Kidney epithelial cell (primary cell): Measurements from ENCODE around the gene YKT6. TPM values are rescaled to one million over a fixed set of nuclear protein-coding genes. Genes with fewer than 3 reads are reported as not detected.
"Not testable (repeated sequence)": the region's sequence is repeated elsewhere in the genome, so short reads cannot be mapped to it uniquely, and the experiment has no call there.

Experiments used
- DNase-seq: peaks from one replicate; pipeline ENCODE4 v3.0.0-alpha.2; 2010; ENCODE audit warnings: low read depth
- H3K27me3 ChIP-seq: 2 replicates; pipeline ENCODE4 v1.6.0; 2011; ENCODE audit warnings: low read length; ENCODE audit not compliant: control insufficient read depth, insufficient read depth
- H3K36me3 ChIP-seq: 2 replicates; pipeline ENCODE4 v1.5.1; 2011; ENCODE audit warnings: low read length; ENCODE audit not compliant: control insufficient read depth, insufficient read depth
- H3K4me3 ChIP-seq: 2 replicates; pipeline ENCODE4 v1.5.1; 2011; ENCODE audit warnings: low read depth, mild to moderate bottlenecking, control low read depth, low read length
- total RNA-seq: library from RNA; depleted of rRNA; stranded (reverse); fragments of >200 nt; gene quantifications from 2 replicates; pipeline ENCODE4 v1.2.3, GENCODE V29; 2015
- TF ChIP-seq, protein P1 (sequence below): IDR thresholded peaks from 2 replicates; pipeline ENCODE4 v1.5.1; 2011; ENCODE audit warnings: mild to moderate bottlenecking, moderate library complexity, low read length, control low read depth, inconsistent platforms; ENCODE audit not compliant: insufficient read depth, poor library complexity, severe bottlenecking

Gene YKT6
- total RNA-seq, 1 donor from 2014 or later, result 124 TPM

DNA sequence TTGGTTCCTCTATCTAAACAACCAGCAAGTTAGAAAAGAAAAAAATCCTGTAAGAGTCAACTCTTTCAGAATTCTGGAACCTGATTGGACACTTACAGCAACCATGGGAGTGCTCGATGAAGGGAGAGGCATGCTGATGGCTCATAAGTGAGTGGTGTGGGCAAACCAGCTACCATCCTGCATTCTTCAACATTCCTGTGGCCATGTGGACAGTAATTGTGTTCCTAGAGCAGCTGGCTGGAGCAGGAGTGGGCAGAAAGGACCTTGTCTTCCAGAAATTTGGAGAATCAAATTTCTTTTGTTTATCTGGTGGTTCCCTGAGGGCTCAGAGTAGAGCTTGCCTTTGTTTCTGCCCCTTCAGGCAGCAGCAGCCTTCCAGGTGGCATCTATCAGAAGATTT lies 37.2 kb upstream of the YKT6 start:
- peak; percentile 90 for DNase-seq
- Histone ChIP-seq H3K27me3 (no peaks in the 10 kb centered on the region), H3K36me3 (no peaks in the 10 kb centered on the region), H3K4me3 (no peak overlapping the region)
- TF ChIP-seq, protein P1, sequence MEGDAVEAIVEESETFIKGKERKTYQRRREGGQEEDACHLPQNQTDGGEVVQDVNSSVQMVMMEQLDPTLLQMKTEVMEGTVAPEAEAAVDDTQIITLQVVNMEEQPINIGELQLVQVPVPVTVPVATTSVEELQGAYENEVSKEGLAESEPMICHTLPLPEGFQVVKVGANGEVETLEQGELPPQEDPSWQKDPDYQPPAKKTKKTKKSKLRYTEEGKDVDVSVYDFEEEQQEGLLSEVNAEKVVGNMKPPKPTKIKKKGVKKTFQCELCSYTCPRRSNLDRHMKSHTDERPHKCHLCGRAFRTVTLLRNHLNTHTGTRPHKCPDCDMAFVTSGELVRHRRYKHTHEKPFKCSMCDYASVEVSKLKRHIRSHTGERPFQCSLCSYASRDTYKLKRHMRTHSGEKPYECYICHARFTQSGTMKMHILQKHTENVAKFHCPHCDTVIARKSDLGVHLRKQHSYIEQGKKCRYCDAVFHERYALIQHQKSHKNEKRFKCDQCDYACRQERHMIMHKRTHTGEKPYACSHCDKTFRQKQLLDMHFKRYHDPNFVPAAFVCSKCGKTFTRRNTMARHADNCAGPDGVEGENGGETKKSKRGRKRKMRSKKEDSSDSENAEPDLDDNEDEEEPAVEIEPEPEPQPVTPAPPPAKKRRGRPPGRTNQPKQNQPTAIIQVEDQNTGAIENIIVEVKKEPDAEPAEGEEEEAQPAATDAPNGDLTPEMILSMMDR, result no peak

GRCh38 chr7:44167920-44168319 lies 32.9 kb upstream of the YKT6 start:
- H3K36me3 ChIP-seq, result no peaks in the 10 kb centered on the region
- no peak for DNase-seq
- TF ChIP-seq, protein P1, result no peak

GRCh38 chr7:44171901-44172300 lies 28.9 kb upstream of the YKT6 start:
- not testable (repeated sequence) for H3K27me3 ChIP-seq, DNase-seq, H3K4me3 ChIP-seq, H3K36me3 ChIP-seq

More at GRCh38 chr7:44167920-44168319, 32.9 kb upstream of the YKT6 start:
- Histone ChIP-seq H3K4me3 (no peak overlapping the region), H3K27me3 (no peaks in the 10 kb centered on the region)

GRCh38 chr7:44172352-44172751 lies 28.4 kb upstream of the YKT6 start:
- H3K36me3 ChIP-seq, result no peaks in the 10 kb centered on the region
- TF ChIP-seq, protein P1, result no peak
- no peak overlapping the region for H3K4me3 ChIP-seq
- DNase-seq, result no peak
- H3K27me3 ChIP-seq, result no peaks in the 10 kb centered on the region

GRCh38 chr7:44172803-44173424 lies 27.9 kb upstream of the YKT6 start:
- Histone ChIP-seq H3K4me3 (no peak overlapping the region), H3K36me3 (no peaks in the 10 kb centered on the region), H3K27me3 (no peaks in the 10 kb centered on the region)
- peak; percentile 55 for DNase-seq
- TF ChIP-seq, protein P1, result no peak

DNA sequence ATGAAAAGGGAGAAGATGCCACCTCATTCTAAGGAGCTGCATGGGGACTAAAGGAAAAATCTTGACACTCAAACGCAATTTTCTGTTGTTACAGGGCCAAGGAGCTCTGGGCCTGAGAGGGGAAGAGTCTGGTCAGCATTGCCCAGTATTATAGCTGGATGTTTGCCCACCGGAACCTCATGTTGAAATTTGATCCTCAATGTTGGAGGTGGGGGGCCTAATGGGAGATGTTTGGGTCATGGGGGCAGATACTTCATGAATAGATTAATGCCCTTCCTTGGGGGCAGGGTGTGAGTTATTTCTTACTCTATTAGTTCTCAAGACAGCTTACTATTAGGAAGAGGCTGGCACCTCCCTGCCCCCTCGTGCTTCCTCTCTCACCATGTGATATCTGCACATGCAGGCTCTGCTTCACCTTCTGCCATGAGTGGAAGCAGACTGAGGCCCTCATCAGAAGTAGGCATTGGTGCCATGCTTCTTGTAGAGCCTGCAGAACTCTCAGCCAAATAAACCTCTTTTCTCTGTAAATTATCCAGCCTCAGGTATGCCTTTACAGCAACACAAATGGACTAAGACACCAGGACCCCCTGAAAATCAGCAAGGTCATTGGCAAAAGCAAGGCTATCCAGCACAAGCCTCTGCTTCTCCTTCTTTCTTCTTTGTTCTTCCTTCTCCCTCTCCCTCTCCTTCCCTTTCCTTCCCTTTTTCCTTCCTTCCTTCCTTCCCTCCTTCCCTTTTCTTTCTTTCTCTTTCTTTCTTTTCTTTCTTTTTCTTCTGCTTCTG lies 26.7 kb upstream of the YKT6 start:
- H3K4me3 ChIP-seq, result no peak overlapping the region
- no peaks in the 10 kb centered on the region for H3K36me3 ChIP-seq
- H3K27me3 ChIP-seq, result no peaks in the 10 kb centered on the region
- DNase-seq, result no peak
- TF ChIP-seq, protein P1, result no peak

DNA sequence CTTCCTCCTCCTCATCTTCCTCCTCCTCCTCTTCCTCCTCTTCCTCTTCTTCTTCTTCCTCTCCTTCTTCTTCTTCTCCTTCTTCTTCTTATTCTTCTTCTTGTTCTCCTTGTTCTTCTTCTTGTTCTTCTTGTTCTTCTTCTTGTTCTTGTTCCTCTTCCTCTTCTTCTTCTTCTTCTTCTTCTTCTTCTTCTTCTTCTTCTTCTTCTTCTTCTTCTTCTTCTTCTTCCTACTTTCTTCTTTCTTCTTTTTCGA lies 26.2 kb upstream of the YKT6 start:
- H3K4me3 ChIP-seq, H3K27me3 ChIP-seq, DNase-seq, H3K36me3 ChIP-seq: not testable (repeated sequence)
